ENCODE data around the gene VENTX. TPM values are rescaled to one million over a fixed set of nuclear protein-coding genes. Genes with fewer than 3 reads are reported as not detected.

The VENTX gene
- total and polyA plus RNA-seq, 2 experiments from 2014 or later: not detected

- H3K27ac ChIP-seq: no peak overlapping the region
- peaks cover 8% of the 10 kb centered on the region for H3K27me3 ChIP-seq
- no peaks in the 10 kb centered on the region for H3K9me3 ChIP-seq (ENCODE audit: low read depth)
- H3K4me1 ChIP-seq (ENCODE audit: low read depth): no peaks in the 10 kb centered on the region
- no peak for TF ChIP-seq CTCF (IDR thresholded peaks at IDR 0.05; ENCODE audit: low read depth, low read length)
- no peak overlapping the region for H3K4me3 ChIP-seq
- no peaks in the 10 kb centered on the region for H3K36me3 ChIP-seq
- no peak for DNase-seq (ENCODE audit: low read depth in 1 of 2, low spot score in 1 of 2)
These were observed 22.9 kb upstream of the VENTX start for GRCh38 chr10:133214468-133215410.

DNA sequence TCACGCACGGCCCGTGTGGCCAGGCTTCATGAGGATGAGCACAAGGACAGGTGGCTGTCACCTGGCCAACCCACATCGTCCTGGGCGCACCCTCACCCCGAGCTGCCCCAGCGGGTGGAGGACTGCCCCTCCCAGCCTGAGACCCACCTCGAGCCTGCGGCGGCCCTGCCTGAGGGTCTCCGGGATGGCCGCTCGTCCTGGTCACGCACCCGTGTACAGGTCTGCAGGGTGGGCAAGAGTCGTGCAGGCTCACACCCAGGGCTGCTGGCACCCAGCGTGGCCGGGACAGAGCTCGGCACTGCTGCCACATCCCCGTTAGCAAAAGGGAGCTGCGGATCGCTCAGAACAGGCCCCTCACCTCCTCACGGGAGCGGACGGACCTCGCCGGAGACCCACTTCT is 22.1 kb upstream of the VENTX start:
- Histone ChIP-seq H3K27me3 (peaks cover 10% of the 10 kb centered on the region), H3K4me3 (no peak overlapping the region), H3K9me3 (ENCODE audit: low read depth) (no peaks in the 10 kb centered on the region), H3K36me3 (no peaks in the 10 kb centered on the region), H3K4me1 (ENCODE audit: low read depth) (no peaks in the 10 kb centered on the region), H3K27ac (no peak overlapping the region)
- DNase-seq (ENCODE audit: low read depth in 1 of 2, low spot score in 1 of 2): no peak
- TF ChIP-seq CTCF (IDR thresholded peaks at IDR 0.05; ENCODE audit: low read depth, low read length): no peak

DNA sequence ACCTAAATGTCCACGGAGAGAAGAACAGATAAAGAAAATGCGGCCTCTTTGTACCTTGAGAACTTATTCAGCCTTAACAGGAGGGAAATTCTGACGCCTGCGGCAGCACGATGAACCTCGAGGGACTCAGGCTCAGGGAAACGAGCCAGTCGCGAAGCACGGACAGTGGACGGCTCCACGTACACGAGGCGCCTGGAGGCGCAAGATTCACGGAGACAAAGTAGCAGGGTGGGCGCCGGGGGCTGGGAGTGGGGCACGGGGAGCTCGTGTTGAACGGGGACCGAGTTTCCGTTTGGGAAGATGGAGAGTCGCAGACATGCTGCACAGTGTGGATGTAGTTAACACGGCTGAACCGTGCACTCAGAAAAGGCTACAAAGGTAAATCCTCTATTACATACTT is 20.9 kb upstream of the VENTX start:
- Histone ChIP-seq H3K27ac (no peak overlapping the region), H3K27me3 (peaks cover 17% of the 10 kb centered on the region), H3K9me3 (ENCODE audit: low read depth) (no peaks in the 10 kb centered on the region), H3K4me1 (ENCODE audit: low read depth) (no peaks in the 10 kb centered on the region), H3K36me3 (no peaks in the 10 kb centered on the region), H3K4me3 (no peak overlapping the region)
- DNase-seq (ENCODE audit: low read depth in 1 of 2, low spot score in 1 of 2): no peak
- TF ChIP-seq CTCF (IDR thresholded peaks at IDR 0.05; ENCODE audit: low read depth, low read length): no peak

- Histone ChIP-seq H3K27ac (no peak overlapping the region), H3K27me3 (peaks cover 17% of the 10 kb centered on the region), H3K9me3 (ENCODE audit: low read depth) (no peaks in the 10 kb centered on the region), H3K36me3 (no peaks in the 10 kb centered on the region), H3K4me3 (no peak overlapping the region), H3K4me1 (ENCODE audit: low read depth) (no peaks in the 10 kb centered on the region)
- TF ChIP-seq CTCF (IDR thresholded peaks at IDR 0.05; ENCODE audit: low read depth, low read length): no peak
- DNase-seq (ENCODE audit: low read depth in 1 of 2, low spot score in 1 of 2): no peak
These were observed 19.7 kb upstream of the VENTX start for GRCh38 chr10:133217800-133218589.

DNA sequence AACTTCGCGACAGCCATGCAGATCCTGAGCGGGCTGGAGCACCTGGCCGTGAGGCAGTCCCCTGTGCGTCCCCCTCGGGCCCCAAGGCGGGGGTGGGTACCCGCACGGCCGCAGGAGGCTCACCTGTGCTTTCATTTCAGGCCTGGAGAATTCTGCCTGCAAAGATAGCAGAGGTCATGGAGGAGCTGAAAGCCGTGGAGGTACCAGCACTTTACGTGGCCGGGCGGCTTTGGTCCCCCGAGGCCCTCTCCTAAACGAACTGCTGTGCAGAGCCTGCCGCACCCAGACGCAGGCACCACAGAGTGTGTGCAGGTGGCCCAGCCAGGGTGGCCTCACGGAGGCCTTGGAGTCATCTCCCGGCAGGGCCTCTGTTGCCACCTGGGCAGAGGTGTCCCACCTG is 18.8 kb upstream of the VENTX start:
- Histone ChIP-seq H3K36me3 (no peaks in the 10 kb centered on the region), H3K4me3 (no peak overlapping the region), H3K27ac (no peak overlapping the region), H3K4me1 (ENCODE audit: low read depth) (no peaks in the 10 kb centered on the region), H3K9me3 (ENCODE audit: low read depth) (no peaks in the 10 kb centered on the region), H3K27me3 (peaks cover 17% of the 10 kb centered on the region)
- no peak for TF ChIP-seq CTCF (IDR thresholded peaks at IDR 0.05; ENCODE audit: low read depth, low read length)
- DNase-seq (ENCODE audit: low read depth in 1 of 2, low spot score in 1 of 2): no peak

Measured in cardiac muscle cell (in vitro differentiated cells and primary cell).